GM06990 (cell line): ENCODE results near the gene CREG1.
A peak's percentile ranks its signal among the peaks of the same experiment; 100 is the strongest.

ENCODE experiments used
- DNase-seq: peaks from one replicate; pipeline ENCODE4 v3.0.0-alpha.2; 2011; ENCODE audit not compliant: insufficient read length; ENCODE audit errors: extremely low read depth
- H3K27me3 ChIP-seq: replicated peaks from 2 replicates; pipeline ENCODE4 v1.6.0; 2011; ENCODE audit warnings: low read length; ENCODE audit not compliant: control insufficient read depth, insufficient read depth
- H3K36me3 ChIP-seq: 2 replicates; pipeline ENCODE4 v1.5.1; 2011; ENCODE audit warnings: low read length; ENCODE audit not compliant: control insufficient read depth, insufficient read depth
- H3K4me3 ChIP-seq: replicated peaks from 2 replicates; pipeline ENCODE4 v1.5.1; 2011; ENCODE audit warnings: low read depth, mild to moderate bottlenecking, control low read depth, low read length
- CTCF ChIP-seq: IDR thresholded peaks from 2 replicates; pipeline ENCODE4 v1.5.1; 2011; ENCODE audit warnings: low read length, control low read depth, mild to moderate bottlenecking, inconsistent platforms; ENCODE audit not compliant: insufficient read depth, poor library complexity, severe bottlenecking

The CREG1 gene

GRCh38 chr1:167553136-167554027, at the start of gene CREG1:
Gene CREG1, minus strand, starts transcription at chr1:167553762.
- peak; percentile 93 for DNase-seq
- Histone ChIP-seq H3K36me3 (no peaks in the 10 kb centered on the region), H3K27me3 (no peaks in the 10 kb centered on the region), H3K4me3 (peak within 1 kb of the TSS; percentile 74)
- no peak for TF ChIP-seq CTCF

GRCh38 chr1:167602840-167603239, 49.3 kb upstream of the CREG1 start:
- Histone ChIP-seq H3K36me3 (no peaks in the 10 kb centered on the region), H3K4me3 (no peak overlapping the region), H3K27me3 (no peaks in the 10 kb centered on the region)
- TF ChIP-seq CTCF = no peak
- no peak for DNase-seq

- Histone ChIP-seq H3K4me3 (no peak overlapping the region), H3K27me3 (no peaks in the 10 kb centered on the region), H3K36me3 (no peaks in the 10 kb centered on the region)
- TF ChIP-seq CTCF = no peak
- no peak for DNase-seq
These were observed 48.2 kb upstream of the CREG1 start for GRCh38 chr1:167601442-167602383.

GRCh38 chr1:167599957-167600581, 46.5 kb upstream of the CREG1 start:
- Histone ChIP-seq H3K4me3 (no peak overlapping the region), H3K27me3 (no peaks in the 10 kb centered on the region), H3K36me3 (no peaks in the 10 kb centered on the region)
- peak; percentile 54 for TF ChIP-seq CTCF
- DNase-seq = peak; percentile 55

- no peaks in the 10 kb centered on the region for H3K36me3 ChIP-seq
- TF ChIP-seq CTCF = no peak
- no peak overlapping the region for H3K4me3 ChIP-seq
- no peak for DNase-seq
- H3K27me3 ChIP-seq = no peaks in the 10 kb centered on the region
These were observed 41.3 kb upstream of the CREG1 start for GRCh38 chr1:167594822-167595221.
